Measurements from ENCODE around the gene CEP192.

The CEP192 gene

GRCh38 chr18:12990967-12991820 is at the start of gene CEP192:
CEP192 (plus strand) TSS chr18:12991362; CDS start chr18:12999425, 8,063 bp downstream.
- Histone ChIP-seq H3K4me3 (peak within 1 kb of the TSS; percentile 70 to 91 (median 81)), H3K4me1 (peaks cover 23 to 41% (median 31%) of the 10 kb centered on the region in 10 experiments), H3K27me3 (no peaks in the 10 kb centered on the region), H3K4me2 (peak within 1 kb of the TSS; percentile 87 to 98 (median 93)), H3K36me3 (peaks cover 6 to 41% (median 20%) of the 10 kb centered on the region in 11 experiments; a peak in 16 of 22 replicates), H3K9ac (peak within 1 kb of the TSS; percentile 78 to 94 (median 88)), H4K20me1 (peaks cover 15 to 36% (median 27%) of the 10 kb centered on the region in 11 experiments; a peak in 20 of 22 replicates), H3K27ac (peak within 1 kb of the TSS; percentile 50 to 94 (median 86); a peak in 21 of 22 replicates), H3K9me3 (replicated peaks in 1 of 11) (no peaks in the 10 kb centered on the region)
- TF ChIP-seq Cebpa-rat (IDR thresholded peaks at IDR 0.05): no peak

- Histone ChIP-seq H3K4me2 (no peak overlapping the region), H4K20me1 (no peaks in the 10 kb centered on the region), H3K9me3 (replicated peaks in 1 of 11) (no peaks in the 10 kb centered on the region), H3K27ac (no peak overlapping the region), H3K27me3 (no peaks in the 10 kb centered on the region), H3K36me3 (no peaks in the 10 kb centered on the region), H3K4me3 (no peak overlapping the region), H3K4me1 (peaks cover 12 to 24% (median 16%) of the 10 kb centered on the region in 10 experiments), H3K9ac (no peak overlapping the region)
- no peak for TF ChIP-seq Cebpa-rat (IDR thresholded peaks at IDR 0.05)
Observed at GRCh38 chr18:12943215-12943614, 47.9 kb upstream of the CEP192 start.

- Histone ChIP-seq H3K27ac (no peak overlapping the region), H3K4me2 (peak overlapping the region in 4 of 11 experiments; percentile 7 to 74 (median 32); a peak in 6 of 22 replicates), H4K20me1 (no peaks in the 10 kb centered on the region), H3K27me3 (no peaks in the 10 kb centered on the region), H3K4me1 (peaks cover 14 to 35% (median 23%) of the 10 kb centered on the region in 10 experiments), H3K36me3 (peaks cover 0 to 10% (median 9%) of the 10 kb centered on the region in 11 experiments; a peak in 18 of 22 replicates), H3K4me3 (no peak overlapping the region), H3K9me3 (replicated peaks in 1 of 11) (peaks cover 0 to 12% (median 11%) of the 10 kb centered on the region in 11 experiments; a peak in 17 of 22 replicates), H3K9ac (no peak overlapping the region)
- no peak for TF ChIP-seq Cebpa-rat (IDR thresholded peaks at IDR 0.05)
Observed at GRCh38 chr18:12944709-12945108, 46.5 kb upstream of the CEP192 start.

- Histone ChIP-seq H3K4me3 (peak overlapping the region; percentile 68 to 90 (median 79)), H4K20me1 (peaks cover 0 to 13% (median 4%) of the 10 kb centered on the region in 11 experiments; a peak in 6 of 22 replicates), H3K9me3 (replicated peaks in 1 of 11) (peaks cover 0 to 28% (median 17%) of the 10 kb centered on the region in 11 experiments; a peak in 17 of 22 replicates), H3K27me3 (no peaks in the 10 kb centered on the region), H3K4me1 (peaks cover 24 to 55% (median 37%) of the 10 kb centered on the region in 10 experiments), H3K36me3 (peaks cover 0 to 30% (median 26%) of the 10 kb centered on the region in 11 experiments; a peak in 18 of 22 replicates), H3K9ac (peak overlapping the region; percentile 67 to 89 (median 81)), H3K4me2 (peak overlapping the region; percentile 74 to 97 (median 88)), H3K27ac (peak overlapping the region; percentile 70 to 83 (median 78))
- TF ChIP-seq Cebpa-rat (IDR thresholded peaks at IDR 0.05): 0 out of 22 replicates have a peak, but pooled peaks of 2 of the 11 experiments have one; percentile 15 to 26
Observed at GRCh38 chr18:12946549-12947284, 44.4 kb upstream of the CEP192 start.

- Histone ChIP-seq H3K9ac (peak within 1 kb of the TSS; percentile 87 to 93 (median 91)), H3K4me2 (peak within 1 kb of the TSS; percentile 82 to 97 (median 88)), H4K20me1 (peaks cover 0 to 19% (median 5%) of the 10 kb centered on the region in 11 experiments; a peak in 6 of 22 replicates), H3K36me3 (peaks cover 0 to 38% (median 31%) of the 10 kb centered on the region in 11 experiments; a peak in 19 of 22 replicates), H3K27ac (peak within 1 kb of the TSS; percentile 89 to 98 (median 93)), H3K9me3 (replicated peaks in 1 of 11) (peaks cover 0 to 28% (median 17%) of the 10 kb centered on the region in 11 experiments; a peak in 17 of 22 replicates), H3K4me1 (peaks cover 24 to 55% (median 37%) of the 10 kb centered on the region in 10 experiments), H3K4me3 (peak within 1 kb of the TSS; percentile 69 to 90 (median 79)), H3K27me3 (no peaks in the 10 kb centered on the region)
- no peak for TF ChIP-seq Cebpa-rat (IDR thresholded peaks at IDR 0.05)
Observed at GRCh38 chr18:12947285-12948049, 43.7 kb upstream of the CEP192 start, which contains the start of gene SEH1L. SEH1L (plus strand) TSS chr18:12948011; CDS start chr18:12948122, 111 bp downstream.

GRCh38 chr18:12948050-12948804 is 42.9 kb upstream of the CEP192 start:
- Histone ChIP-seq H3K27ac (peak overlapping the region; percentile 89 to 98 (median 93)), H3K4me3 (peak overlapping the region; percentile 54 to 76 (median 69)), H3K9me3 (replicated peaks in 1 of 11) (peaks cover 0 to 28% (median 17%) of the 10 kb centered on the region in 11 experiments; a peak in 17 of 22 replicates), H3K4me1 (peaks cover 24 to 55% (median 37%) of the 10 kb centered on the region in 10 experiments), H3K36me3 (peaks cover 5 to 46% (median 39%) of the 10 kb centered on the region in 11 experiments), H3K9ac (peak overlapping the region; percentile 87 to 93 (median 91)), H4K20me1 (peaks cover 0 to 24% (median 10%) of the 10 kb centered on the region in 11 experiments; a peak in 7 of 22 replicates), H3K4me2 (peak overlapping the region; percentile 62 to 85 (median 77)), H3K27me3 (no peaks in the 10 kb centered on the region)
- no peak for TF ChIP-seq Cebpa-rat (IDR thresholded peaks at IDR 0.05)

GRCh38 chr18:12958478-12958877 is 32.7 kb upstream of the CEP192 start:
- Histone ChIP-seq H3K4me3 (no peak overlapping the region), H3K4me2 (no peak overlapping the region), H3K9me3 (replicated peaks in 1 of 11) (peaks cover 0 to 22% (median 19%) of the 10 kb centered on the region in 11 experiments; a peak in 18 of 22 replicates), H3K4me1 (no peaks in the 10 kb centered on the region), H3K9ac (no peak overlapping the region), H3K27me3 (no peaks in the 10 kb centered on the region), H3K36me3 (peaks cover 88 to 100% (median 92%) of the 10 kb centered on the region in 11 experiments), H4K20me1 (peaks cover 12 to 68% (median 34%) of the 10 kb centered on the region in 11 experiments; a peak in 17 of 22 replicates), H3K27ac (no peak overlapping the region)
- TF ChIP-seq Cebpa-rat (IDR thresholded peaks at IDR 0.05): no peak

Measured in BLaER1 treated with 17β-estradiol and CSF1 and Interleukin-3, amounts not matched to agents 10 nM and 100 nM (cell line).